Cortex of kidney (tissue), 1 donor: Measurements from ENCODE around the gene PRKCH.

Experiments used
- DNase-seq: peaks from one replicate; lab custom pipeline; 2025; lab: John Stamatoyannopoulos, UW

The PRKCH gene

GRCh38 chr14:61569308-61569707, 247.9 kb downstream of the PRKCH start:
- DNase-seq, result no peak

DNA sequence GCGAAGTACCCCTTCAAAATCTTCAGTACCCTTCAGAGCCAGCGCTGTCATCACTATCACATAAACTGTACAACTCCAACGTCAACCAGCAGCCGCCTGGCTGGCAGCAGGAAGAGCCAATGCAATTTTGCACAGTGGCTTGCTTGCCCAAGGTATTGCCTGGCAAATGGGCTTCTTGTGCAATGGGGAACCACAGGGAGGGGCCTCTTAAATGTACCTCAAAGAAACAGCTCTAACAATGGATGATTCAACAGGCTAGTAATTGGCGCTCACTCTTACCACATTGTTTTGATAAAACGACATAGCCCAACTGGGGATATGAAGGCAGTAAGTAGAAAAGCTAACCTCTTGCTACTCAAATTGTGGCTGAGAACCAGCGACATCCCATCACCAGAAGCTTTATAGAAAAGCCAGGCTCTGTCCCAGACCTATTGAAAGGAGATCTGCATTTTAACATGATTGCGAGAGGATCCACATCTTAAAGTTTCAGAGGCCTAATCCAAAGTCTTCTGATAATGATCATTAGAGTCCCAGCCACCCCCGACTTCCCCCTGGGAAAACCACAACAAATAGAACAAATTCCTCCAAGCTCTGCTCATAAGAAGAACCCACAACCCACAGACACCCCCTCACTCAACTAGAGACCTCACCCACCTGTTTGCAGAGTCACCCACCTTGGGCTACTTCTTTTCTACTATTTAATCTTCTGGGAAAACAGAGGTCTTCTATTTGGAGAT, 248.6 kb downstream of the PRKCH start:
- no peak for DNase-seq

DNA sequence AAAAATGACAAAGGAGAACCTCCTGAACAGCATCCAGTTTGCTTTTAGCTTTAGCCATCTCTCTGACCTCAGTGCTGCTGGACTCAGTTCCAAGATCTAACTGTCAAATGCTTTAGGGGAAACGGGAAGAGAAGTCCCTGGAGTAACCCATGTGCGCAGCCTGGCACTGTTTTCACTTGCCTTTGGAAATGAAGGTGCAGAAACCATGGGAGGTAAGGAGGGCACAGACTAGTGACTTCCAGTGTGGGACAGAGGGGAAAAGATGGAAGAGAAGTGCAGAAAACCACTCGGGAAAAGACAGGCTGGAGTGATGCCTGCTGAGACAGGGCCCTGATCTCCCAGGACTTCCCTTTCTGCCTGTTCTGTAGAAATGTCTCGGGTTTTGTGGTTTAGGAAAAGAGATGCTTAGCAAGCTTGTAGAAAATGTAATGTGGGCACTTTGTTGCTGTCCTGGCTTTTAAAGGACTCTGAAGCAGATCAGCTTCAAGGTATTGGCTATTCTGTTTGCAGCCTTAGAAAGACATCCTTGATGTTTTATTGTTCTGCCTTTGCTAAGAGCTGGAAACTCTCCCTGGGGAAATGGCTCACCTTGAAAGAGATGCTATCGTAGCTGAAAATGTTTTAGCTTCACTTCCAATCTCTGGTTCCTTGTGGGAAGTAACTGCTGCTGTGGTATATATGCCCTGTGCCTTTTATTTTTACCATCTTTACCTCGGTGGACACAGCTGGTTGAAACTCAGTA, 249.3 kb downstream of the PRKCH start:
- no peak for DNase-seq

DNA sequence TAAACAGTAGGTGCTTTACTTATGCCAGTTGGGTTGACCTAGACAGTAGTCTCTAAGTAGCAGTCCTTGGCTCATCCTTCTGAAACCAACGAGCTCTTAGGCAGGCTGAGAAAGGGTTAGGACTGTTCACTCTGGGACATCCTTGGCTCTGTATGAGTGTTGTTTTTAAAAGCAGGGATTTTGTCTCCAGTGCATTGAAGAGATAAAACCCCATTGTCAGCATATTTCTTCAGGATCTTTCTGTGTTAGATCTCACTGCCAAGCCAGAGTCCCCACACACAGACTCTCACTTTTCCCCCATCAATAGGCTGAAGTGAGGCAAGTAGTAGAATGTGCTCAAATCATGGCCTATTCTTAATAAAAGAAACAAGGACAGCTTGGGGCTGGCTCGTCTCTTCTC, 250.5 kb downstream of the PRKCH start:
- DNase-seq, result no peak

DNA sequence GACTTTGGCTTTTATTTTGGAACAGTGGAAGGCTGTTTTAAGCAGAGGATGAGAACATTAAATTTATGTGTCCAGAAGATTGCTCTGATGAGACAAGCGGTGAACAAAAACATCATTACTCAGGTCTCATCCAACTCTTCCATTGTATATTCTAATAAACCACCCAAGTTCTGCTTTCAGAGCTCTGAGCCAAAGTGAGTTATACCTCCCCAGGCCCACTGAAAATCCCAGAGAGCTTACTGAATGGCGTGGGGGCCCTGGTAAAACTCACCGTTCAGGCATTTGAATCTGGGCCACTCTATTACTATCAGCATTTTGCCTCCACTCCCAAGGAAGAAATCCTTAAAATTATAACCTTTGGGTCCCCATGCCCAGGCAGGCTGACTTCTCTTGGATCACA, 251.9 kb downstream of the PRKCH start:
- DNase-seq, result no peak

- no peak for DNase-seq
Observed at GRCh38 chr14:61573748-61574513, 252.6 kb downstream of the PRKCH start.

GRCh38 chr14:61574514-61574807, 253.1 kb downstream of the PRKCH start:
- DNase-seq, result no peak

DNA sequence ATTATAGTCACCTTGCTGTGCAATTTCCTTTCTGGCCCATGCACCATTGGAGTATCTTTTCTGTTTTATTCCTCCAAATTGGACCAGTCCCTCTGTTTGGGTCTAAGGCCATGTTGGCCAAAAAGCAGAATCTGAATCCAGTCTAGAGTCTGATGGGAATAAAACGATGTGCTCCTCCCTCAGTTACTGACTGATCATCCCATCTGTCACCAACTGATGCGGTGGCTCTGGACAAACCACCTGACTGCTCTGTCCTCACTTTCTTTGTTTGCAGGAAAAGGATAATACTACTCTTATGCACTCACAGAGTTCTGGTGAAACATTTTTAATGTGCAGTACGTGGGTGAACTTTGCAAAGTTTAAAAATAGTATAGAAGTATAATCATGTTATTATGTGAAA, 253.7 kb downstream of the PRKCH start:
- no peak for DNase-seq

GRCh38 chr14:61575551-61576150, 254.3 kb downstream of the PRKCH start:
- no peak for DNase-seq

- no peak for DNase-seq
Observed at GRCh38 chr14:61577506-61577931, 256.1 kb downstream of the PRKCH start.

DNA sequence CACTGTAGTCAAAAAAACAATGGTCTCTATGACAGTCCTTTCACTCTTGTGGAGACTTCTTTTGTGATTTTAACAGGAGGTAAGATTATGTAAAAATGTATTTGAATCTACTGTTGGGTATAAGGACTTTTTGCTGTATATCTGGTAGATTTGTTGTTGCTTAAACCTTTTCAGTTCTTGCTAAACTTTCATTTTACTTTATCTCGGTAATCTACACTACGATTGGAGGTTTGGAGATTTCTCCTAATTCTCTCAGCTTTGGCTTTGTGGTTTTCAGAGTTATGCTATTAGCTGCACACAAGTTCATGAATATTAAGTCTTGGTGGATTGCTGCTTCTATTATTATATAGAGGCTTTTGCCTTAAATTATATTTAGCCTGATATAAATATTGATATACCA, 257.4 kb downstream of the PRKCH start:
- DNase-seq, result no peak

GRCh38 chr14:61581340-61581739, 260.0 kb downstream of the PRKCH start:
- DNase-seq, result no peak

DNA sequence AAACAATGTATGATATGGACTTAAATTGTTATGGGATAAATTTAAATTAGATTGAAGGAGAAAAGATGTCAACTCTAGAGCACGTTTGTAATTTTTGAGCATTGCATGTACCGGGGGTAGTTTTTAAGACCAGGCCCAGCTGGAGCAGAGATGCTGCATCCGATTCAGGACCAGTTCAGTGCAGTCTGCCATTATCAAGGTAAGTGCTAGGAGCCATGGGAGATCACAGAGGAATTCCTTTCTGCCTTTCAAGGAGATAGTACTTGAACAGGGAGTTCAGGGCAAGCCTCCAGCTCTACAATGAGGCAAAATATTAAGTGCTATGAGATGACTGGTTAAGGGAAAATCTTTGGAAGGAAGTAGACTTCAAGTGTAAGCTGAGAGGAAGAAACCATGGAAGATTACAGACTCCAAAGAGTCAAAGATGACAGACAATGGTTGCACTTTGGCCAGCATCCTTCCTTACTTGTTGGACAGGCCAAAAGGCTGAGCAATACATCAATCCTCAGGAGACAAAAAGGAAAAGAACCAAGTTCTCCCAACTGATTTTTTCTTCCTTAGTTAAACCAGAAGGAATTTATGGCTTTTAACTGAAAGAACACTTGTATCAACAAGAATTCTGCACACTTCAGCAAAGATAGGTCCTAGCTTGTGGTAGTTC, 260.7 kb downstream of the PRKCH start:
- no peak for DNase-seq

- DNase-seq, result no peak
Observed at GRCh38 chr14:61582815-61583214, 261.4 kb downstream of the PRKCH start.

- no peak for DNase-seq
Observed at GRCh38 chr14:61584331-61584741, 263.0 kb downstream of the PRKCH start.

- no peak for DNase-seq
Observed at GRCh38 chr14:61585598-61586543, 264.5 kb downstream of the PRKCH start.

DNA sequence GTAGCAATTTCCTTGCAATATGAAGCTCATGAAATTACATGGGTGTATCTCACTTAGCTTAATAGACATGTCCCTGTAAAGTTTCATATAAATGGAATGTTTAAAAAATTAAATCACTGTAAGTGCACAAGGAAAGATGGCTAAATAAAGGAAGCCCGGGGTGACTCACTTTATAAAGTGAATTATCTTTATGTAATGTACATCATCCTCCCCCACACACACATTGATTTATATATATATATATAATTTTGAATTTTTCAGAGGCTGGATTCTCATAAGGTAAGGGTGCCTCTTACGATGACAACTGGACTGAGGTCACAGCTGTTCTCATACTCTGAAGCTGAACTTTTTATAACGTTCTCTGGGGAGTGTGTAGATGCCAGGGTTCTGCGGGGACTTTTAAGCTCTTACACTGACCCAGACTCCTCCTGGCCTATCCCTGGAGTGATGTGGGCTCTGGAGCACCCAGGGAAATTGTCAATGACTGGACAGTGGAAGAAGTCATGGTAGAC, 265.2 kb downstream of the PRKCH start:
- no peak for DNase-seq

DNA sequence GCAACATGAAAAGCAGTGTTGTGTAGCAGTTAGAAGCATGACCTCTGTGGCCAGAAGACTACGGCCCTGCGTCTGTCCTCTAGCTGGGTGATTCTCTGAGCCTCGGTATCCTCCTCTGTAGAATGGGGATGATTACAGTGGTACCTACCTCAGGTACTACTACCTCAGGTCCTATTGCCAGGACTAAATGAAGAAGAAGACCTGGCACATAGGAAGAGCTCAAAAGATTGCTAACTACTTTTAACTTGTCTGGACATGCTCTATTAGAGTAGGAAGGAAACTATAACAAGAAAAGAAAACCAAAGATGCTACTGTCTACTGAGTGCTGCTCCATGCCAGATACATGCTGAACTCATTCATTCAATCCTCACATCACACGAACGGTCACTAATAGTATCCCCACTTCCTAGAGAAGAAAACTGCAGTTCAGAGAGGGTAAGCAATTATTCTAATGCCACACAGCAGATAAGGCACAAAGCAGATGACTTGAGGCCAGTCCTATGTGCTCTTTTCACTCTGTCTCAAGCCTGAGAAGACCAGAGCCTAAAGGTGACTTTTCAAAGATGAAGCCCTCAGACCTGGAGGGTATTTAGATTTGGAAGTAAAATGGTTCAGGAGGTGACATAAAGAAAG, 265.8 kb downstream of the PRKCH start:
- DNase-seq, result no peak

DNA sequence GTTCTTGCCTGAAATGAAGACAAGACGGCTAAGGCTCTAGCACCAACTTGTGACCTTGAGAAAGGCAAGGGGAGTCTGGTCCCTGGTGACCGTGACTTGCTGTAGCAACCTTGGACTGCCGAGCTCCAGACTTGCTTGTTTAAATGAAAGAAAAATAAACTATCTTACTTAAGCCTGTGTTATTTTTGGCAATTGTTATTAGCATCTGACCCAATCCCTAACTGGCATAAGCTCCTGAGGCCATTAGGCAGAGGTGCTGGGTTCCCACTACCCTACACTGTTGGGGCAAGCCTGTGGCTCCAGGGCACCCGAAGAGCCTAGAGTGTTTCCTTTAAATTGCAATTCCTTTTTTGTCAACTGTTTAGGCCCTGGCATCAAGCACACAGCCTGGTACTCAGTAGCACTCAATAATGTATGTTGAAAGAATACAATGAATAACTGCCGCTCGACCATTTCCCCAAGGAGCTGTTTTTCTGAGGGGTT, 267.1 kb downstream of the PRKCH start:
- no peak for DNase-seq
